DND-41 (cell line): ENCODE results near the gene UBE3A.

Source experiments
- ATAC-seq: fragments of 200-7000 bp; cut with Tn5 transposase; 3 replicates; pipeline ENCODE4 v1.9.1; 2021; ENCODE audit warnings: low read depth; ENCODE audit not compliant: insufficient read depth
- DNase-seq: peaks from one replicate; pipeline ENCODE4 v3.0.0-alpha.2; 2020
- H2AFZ ChIP-seq: 2 replicates; pipeline ENCODE4 v1.6.0; 2012; ENCODE audit warnings: low read depth, low read length
- H3K27ac ChIP-seq: 2 replicates; pipeline ENCODE4 v1.5.1; 2012; ENCODE audit warnings: low read length, inconsistent platforms
- H3K27me3 ChIP-seq: fragments of 200-600 bp; sonication (generic); 2 replicates; pipeline ENCODE4 v1.6.0; 2012; ENCODE audit warnings: low read length, mild to moderate bottlenecking, inconsistent platforms; ENCODE audit not compliant: insufficient read depth, poor library complexity
- H3K36me3 ChIP-seq: 2 replicates; pipeline ENCODE4 v1.5.1; 2012; ENCODE audit warnings: low read length, inconsistent platforms; ENCODE audit not compliant: insufficient read depth
- H3K4me1 ChIP-seq: 2 replicates; pipeline ENCODE4 v1.5.1; 2012; ENCODE audit warnings: mild to moderate bottlenecking, low read length; ENCODE audit not compliant: insufficient read depth
- H3K4me2 ChIP-seq: 2 replicates; pipeline ENCODE4 v1.6.0; 2012; ENCODE audit warnings: mild to moderate bottlenecking, moderate library complexity, low read length, inconsistent platforms; ENCODE audit not compliant: insufficient read depth
- H3K4me3 ChIP-seq, 2 experiments: fragments of 200-600 bp in 1 of 2; shearing (Covaris generic) in 1 of 2; 2 replicates each; pipeline ENCODE4 v1.5.1; 2012 to 2016; ENCODE audit warnings: inconsistent platforms in 2 of 2, low read length in 2 of 2, mild to moderate bottlenecking in 2 of 2, low read depth in 1 of 2, moderate library complexity in 1 of 2
- H3K79me2 ChIP-seq: 2 replicates; pipeline ENCODE4 v1.6.0; 2012; ENCODE audit warnings: low read length, inconsistent platforms; ENCODE audit not compliant: insufficient read depth
- H3K9ac ChIP-seq: 2 replicates; pipeline ENCODE4 v1.6.0; 2012; ENCODE audit warnings: low read depth, mild to moderate bottlenecking, inconsistent platforms, low read length, moderate library complexity
- H3K9me3 ChIP-seq: 2 replicates; pipeline ENCODE4 v1.5.1; 2012; ENCODE audit warnings: low read length, moderate library complexity, mild to moderate bottlenecking, inconsistent platforms; ENCODE audit not compliant: insufficient read depth, severe bottlenecking
- H4K20me1 ChIP-seq: 2 replicates; pipeline ENCODE4 v1.6.0; 2012; ENCODE audit warnings: low read length; ENCODE audit not compliant: insufficient read depth
- EZH2 ChIP-seq: IDR thresholded peaks from 3 replicates; pipeline ENCODE4 v1.6.1; 2012; ENCODE audit warnings: borderline replicate concordance, low read depth, mild to moderate bottlenecking, moderate library complexity, low read length, inconsistent platforms; ENCODE audit not compliant: severe bottlenecking
- TF ChIP-seq, protein P1 (sequence below): IDR thresholded peaks from 2 replicates; pipeline ENCODE4 v1.5.1; 2012; ENCODE audit warnings: borderline replicate concordance, low read length, moderate library complexity, mild to moderate bottlenecking; ENCODE audit not compliant: poor library complexity, severe bottlenecking; ENCODE audit errors: extremely low read depth

The UBE3A gene

DNA sequence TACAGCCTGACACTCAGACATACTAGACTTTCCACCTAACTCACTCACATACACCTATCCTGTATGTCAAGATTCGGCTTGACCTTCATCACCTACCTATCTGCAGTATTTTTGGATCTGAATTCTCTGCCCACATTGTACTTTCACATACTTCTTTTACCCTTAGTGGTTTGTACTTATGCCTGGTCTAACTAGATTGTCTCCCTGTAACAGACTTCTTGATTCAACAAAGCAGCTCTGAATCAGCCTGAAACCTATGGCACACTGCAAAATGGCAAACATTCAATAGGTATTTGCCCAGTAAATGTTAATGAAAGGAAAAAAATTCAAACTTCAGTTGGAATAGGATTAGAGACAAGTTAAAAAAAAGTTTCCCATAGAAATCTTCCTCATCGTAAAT lies 106.5 kb downstream of the UBE3A start:
- H3K27ac ChIP-seq, result no peak overlapping the region
- H3K4me1 ChIP-seq, result no peaks in the 10 kb centered on the region
- no peaks in the 10 kb centered on the region for H3K79me2 ChIP-seq
- no peak for ATAC-seq
- H3K9ac ChIP-seq, result no peak overlapping the region
- TF ChIP-seq, protein P1, sequence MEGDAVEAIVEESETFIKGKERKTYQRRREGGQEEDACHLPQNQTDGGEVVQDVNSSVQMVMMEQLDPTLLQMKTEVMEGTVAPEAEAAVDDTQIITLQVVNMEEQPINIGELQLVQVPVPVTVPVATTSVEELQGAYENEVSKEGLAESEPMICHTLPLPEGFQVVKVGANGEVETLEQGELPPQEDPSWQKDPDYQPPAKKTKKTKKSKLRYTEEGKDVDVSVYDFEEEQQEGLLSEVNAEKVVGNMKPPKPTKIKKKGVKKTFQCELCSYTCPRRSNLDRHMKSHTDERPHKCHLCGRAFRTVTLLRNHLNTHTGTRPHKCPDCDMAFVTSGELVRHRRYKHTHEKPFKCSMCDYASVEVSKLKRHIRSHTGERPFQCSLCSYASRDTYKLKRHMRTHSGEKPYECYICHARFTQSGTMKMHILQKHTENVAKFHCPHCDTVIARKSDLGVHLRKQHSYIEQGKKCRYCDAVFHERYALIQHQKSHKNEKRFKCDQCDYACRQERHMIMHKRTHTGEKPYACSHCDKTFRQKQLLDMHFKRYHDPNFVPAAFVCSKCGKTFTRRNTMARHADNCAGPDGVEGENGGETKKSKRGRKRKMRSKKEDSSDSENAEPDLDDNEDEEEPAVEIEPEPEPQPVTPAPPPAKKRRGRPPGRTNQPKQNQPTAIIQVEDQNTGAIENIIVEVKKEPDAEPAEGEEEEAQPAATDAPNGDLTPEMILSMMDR, result no peak
- no peak for TF ChIP-seq EZH2
- no peak overlapping the region for H3K4me2 ChIP-seq
- no peak overlapping the region for H2AFZ ChIP-seq
- H4K20me1 ChIP-seq, result no peaks in the 10 kb centered on the region
- no peak for DNase-seq
- no peaks in the 10 kb centered on the region for H3K27me3 ChIP-seq
- peaks cover 59% of the 10 kb centered on the region for H3K36me3 ChIP-seq
- H3K9me3 ChIP-seq, result no peaks in the 10 kb centered on the region
- no peak overlapping the region for H3K4me3 ChIP-seq

DNA sequence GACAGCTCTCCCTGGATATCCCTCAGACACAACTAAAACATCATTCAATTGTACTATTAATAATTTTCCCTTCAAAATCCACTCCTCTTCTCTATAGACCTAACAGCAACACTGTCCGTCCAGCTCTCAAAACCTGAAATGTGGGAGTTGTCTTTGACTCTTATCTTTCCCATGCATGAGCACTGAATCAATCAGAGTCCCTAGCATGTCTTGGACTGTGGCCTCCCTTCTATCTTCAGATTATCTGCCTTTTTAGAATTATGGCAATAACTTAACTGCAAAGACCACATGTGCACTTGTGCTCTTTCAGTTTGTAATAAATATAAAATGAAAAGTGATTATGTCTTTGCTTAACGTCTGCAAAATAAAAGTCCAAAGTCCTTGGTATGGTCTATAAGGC lies 107.0 kb downstream of the UBE3A start:
- Histone ChIP-seq H3K27ac (no peak overlapping the region), H3K9me3 (no peaks in the 10 kb centered on the region), H3K36me3 (peaks cover 56% of the 10 kb centered on the region), H3K4me1 (no peaks in the 10 kb centered on the region), H3K79me2 (no peaks in the 10 kb centered on the region), H3K9ac (no peak overlapping the region), H3K27me3 (no peaks in the 10 kb centered on the region), H4K20me1 (no peaks in the 10 kb centered on the region), H3K4me2 (no peak overlapping the region), H2AFZ (no peak overlapping the region), H3K4me3 (no peak overlapping the region)
- DNase-seq (no peak), ATAC-seq (no peak)
- TF ChIP-seq, protein P1, result no peak
- TF ChIP-seq EZH2, result no peak

DNA sequence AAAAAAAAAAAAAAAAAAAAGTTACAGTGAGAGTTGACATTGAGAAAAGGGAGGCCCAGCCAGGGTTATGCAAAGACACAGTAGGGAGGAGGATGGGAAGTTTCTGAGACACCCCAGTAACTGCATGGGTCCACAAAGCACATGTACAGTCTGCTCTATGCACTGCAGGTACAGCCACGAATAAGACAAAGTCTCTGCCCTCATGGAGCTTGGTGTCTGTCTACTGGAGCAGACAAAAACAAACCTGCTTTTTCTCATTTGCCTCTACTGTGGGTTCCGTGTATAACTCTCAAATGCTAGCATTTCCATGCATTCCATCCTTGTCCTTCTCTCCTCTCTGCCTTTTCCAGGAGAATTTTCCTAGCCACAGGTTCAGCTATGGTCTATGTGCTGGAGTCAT lies 107.4 kb downstream of the UBE3A start:
- ATAC-seq (no peak), DNase-seq (no peak)
- Histone ChIP-seq H3K9me3 (no peaks in the 10 kb centered on the region), H3K27ac (no peak overlapping the region), H3K4me3 (no peak overlapping the region), H3K4me2 (no peak overlapping the region), H3K4me1 (no peaks in the 10 kb centered on the region), H3K27me3 (no peaks in the 10 kb centered on the region), H3K79me2 (no peaks in the 10 kb centered on the region), H3K36me3 (peaks cover 52% of the 10 kb centered on the region), H3K9ac (no peak overlapping the region), H4K20me1 (no peaks in the 10 kb centered on the region), H2AFZ (no peak overlapping the region)
- TF ChIP-seq EZH2, result no peak
- TF ChIP-seq, protein P1, result no peak

DNA sequence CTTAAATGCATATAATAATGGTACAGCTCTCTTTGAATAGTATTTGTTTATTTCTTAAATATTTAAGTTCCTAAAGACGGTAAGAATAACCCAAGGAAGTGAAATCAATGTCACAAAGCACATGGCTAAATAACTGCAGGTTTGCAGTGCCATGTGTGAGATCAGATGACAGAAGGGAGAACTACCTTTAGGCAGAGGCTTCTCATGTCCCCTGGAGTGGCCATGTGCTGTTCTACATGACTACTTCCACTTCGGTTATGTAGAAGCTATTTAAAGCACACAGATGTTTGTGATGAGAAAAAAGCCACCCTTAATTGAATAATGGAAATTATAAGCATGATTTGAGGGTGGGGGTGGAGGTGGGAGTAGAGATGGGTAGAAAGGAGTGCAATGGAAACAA lies 109.1 kb downstream of the UBE3A start:
- no peaks in the 10 kb centered on the region for H3K79me2 ChIP-seq
- H3K9me3 ChIP-seq, result no peaks in the 10 kb centered on the region
- peaks cover 40% of the 10 kb centered on the region; the same call in 1 of the 2 replicates for H3K36me3 ChIP-seq
- H3K4me1 ChIP-seq, result no peaks in the 10 kb centered on the region
- ATAC-seq, result no peak
- no peak overlapping the region for H2AFZ ChIP-seq
- H3K4me3 ChIP-seq, result no peak overlapping the region
- DNase-seq, result no peak
- TF ChIP-seq EZH2, result no peak
- H3K27me3 ChIP-seq, result no peaks in the 10 kb centered on the region
- no peak overlapping the region for H3K9ac ChIP-seq
- no peak overlapping the region for H3K27ac ChIP-seq
- H4K20me1 ChIP-seq, result no peaks in the 10 kb centered on the region
- H3K4me2 ChIP-seq, result no peak overlapping the region
